HepG2 (cell line): Measurements from ENCODE around the gene MYLK. TPM values are rescaled to one million over a fixed set of nuclear protein-coding genes. Genes with fewer than 3 reads are reported as not detected.

Experiments
- ATAC-seq: fragments of 200-7000 bp; cut with Tn5 transposase; 3 replicates; pipeline ENCODE4 v1.9.1; 2020; ENCODE audit warnings: mild to moderate bottlenecking, moderate library complexity
- BruUV-seq: library from RNA; stranded (reverse); fragments of 400-500 nt; replicated peaks from 2 replicates; lab custom pipeline; 2021; lab: Mats Ljungman, UMichigan
- CTCF ChIA-PET: fragments of 300-600 bp; formaldehyde crosslinking; extraction: SDS; loops from one replicate; lab custom pipeline; 2021; ENCODE audit warnings: low total read pairs, inconsistent platforms, low intra/inter-chr PET ratio; lab: Yijun Ruan, JAX
- POLR2A ChIA-PET: fragments of 350-600 bp; sonication (Branson Sonifier 250); formaldehyde crosslinking; loops from one replicate; lab custom pipeline; 2020; ENCODE audit warnings: antibody characterized with exemption, inconsistent platforms; lab: Yijun Ruan, JAX
- DNase-seq: peaks from one replicate; pipeline ENCODE4 v3.0.0-alpha.2; 2015; ENCODE audit warnings: low spot score
- FAIRE-seq: peaks from 3 replicates; lab custom pipeline; 2011; peaks lifted over from hg19 to GRCh38; lab: Jason Lieb, UNC
- H2AFZ ChIP-seq: one replicate; pipeline ENCODE4 v1.6.1; 2011; ENCODE audit warnings: low read length, inconsistent platforms
- H3K27ac ChIP-seq: fragments of 300-600 bp; 3 replicates; pipeline ENCODE4 v1.8.0; 2011; ENCODE audit warnings: mixed run types, mild to moderate bottlenecking, mixed read lengths, low read length, inconsistent platforms; ENCODE audit not compliant: insufficient read depth; ENCODE audit errors: extremely low read length
- H3K27me3 ChIP-seq, 2 experiments: fragments of 200-600 bp in 1 of 2; 2 replicates in 1 of 2; 3 replicates in 1 of 2; pipeline versions ENCODE4 v1.6.0 to v1.8.0; 2011; ENCODE audit warnings: low read length in 2 of 2, mild to moderate bottlenecking in 2 of 2, moderate library complexity in 2 of 2, inconsistent platforms in 1 of 2; ENCODE audit not compliant: insufficient read depth in 2 of 2, control insufficient read depth in 1 of 2
- H3K36me3 ChIP-seq, 2 experiments: fragments of 200-600 bp in 1 of 2; replicated peaks in 1 of 2; 2 replicates in 1 of 2; 3 replicates in 1 of 2; pipeline versions ENCODE4 v1.5.1 to v1.8.0; 2011; ENCODE audit warnings: low read length in 2 of 2, inconsistent platforms in 1 of 2; ENCODE audit not compliant: insufficient read depth in 2 of 2, control insufficient read depth in 1 of 2
- H3K4me1 ChIP-seq: 2 replicates; pipeline ENCODE4 v1.5.1; 2012; ENCODE audit warnings: low read length, inconsistent platforms; ENCODE audit not compliant: insufficient read depth
- H3K4me2 ChIP-seq: 2 replicates; pipeline ENCODE4 v1.6.0; 2011; ENCODE audit warnings: low read depth, low read length, inconsistent platforms
- H3K4me3 ChIP-seq, 3 experiments: fragments of 200-600 bp in 1 of 3; sonication (generic), shearing (Covaris generic) in 1 of 3; replicated peaks in 1 of 3; 2 replicates each; pipeline ENCODE4 v1.5.1; 2011 to 2016; ENCODE audit warnings: low read length in 3 of 3, inconsistent platforms in 2 of 3, low read depth in 2 of 3, mild to moderate bottlenecking in 2 of 3, control low read depth in 1 of 3, mixed read lengths in 1 of 3; ENCODE audit not compliant: insufficient read depth in 1 of 3
- H3K79me2 ChIP-seq: one replicate; pipeline ENCODE4 v1.6.1; 2011; ENCODE audit warnings: low read length, inconsistent platforms; ENCODE audit not compliant: insufficient read depth
- H3K9ac ChIP-seq: 2 replicates; pipeline ENCODE4 v1.6.0; 2011; ENCODE audit warnings: mild to moderate bottlenecking, low read depth, low read length, inconsistent platforms; ENCODE audit not compliant: insufficient read depth
- H3K9me3 ChIP-seq: 2 replicates; pipeline ENCODE4 v1.5.1; 2012; ENCODE audit warnings: mild to moderate bottlenecking, low read length
- H4K20me1 ChIP-seq: 2 replicates; pipeline ENCODE4 v1.6.0; 2011; ENCODE audit warnings: inconsistent platforms, mild to moderate bottlenecking, low read length, moderate library complexity; ENCODE audit not compliant: insufficient read depth
- AHR ChIP-seq: IDR thresholded peaks from 2 replicates; pipeline ENCODE4 v1.6.1; 2018; ENCODE audit warnings: missing genetic modification reagents, missing compliant biosample characterization
- ATM ChIP-seq: fragments of 450-650 bp; IDR thresholded peaks from 2 replicates; pipeline ENCODE4 v1.7.1; 2017; ENCODE audit warnings: mild to moderate bottlenecking, borderline replicate concordance
- FOXK1 ChIP-seq: sonication (generic); formaldehyde crosslinking; IDR thresholded peaks from 2 replicates; pipeline ENCODE4 v1.4.0; 2020; ENCODE audit warnings: low read depth, missing genetic modification reagents, borderline replicate concordance
- MAFK ChIP-seq, 2 experiments: IDR thresholded peaks in 1 of 2; conservative IDR thresholded peaks in 1 of 2; 2 replicates each; pipeline ENCODE4 v1.6.1; 2011; ENCODE audit warnings: improper control_type of control experiment in 2 of 2, low read length in 2 of 2
- PCBP1 ChIP-seq: fragments of 200-400 bp; formaldehyde crosslinking; IDR thresholded peaks from 2 replicates; pipeline ENCODE4 v1.6.1; 2017; ENCODE audit warnings: mild to moderate bottlenecking, low read depth, low read length, borderline replicate concordance
- RELA ChIP-seq: sonication (generic); formaldehyde crosslinking; IDR thresholded peaks from 2 replicates; pipeline ENCODE4 v1.4.0; 2020; ENCODE audit warnings: missing genetic modification reagents
- RFXANK ChIP-seq: IDR thresholded peaks from 2 replicates; pipeline ENCODE4 v1.6.1; 2016
- SALL2 ChIP-seq: sonication (generic); formaldehyde crosslinking; IDR thresholded peaks from 2 replicates; pipeline ENCODE4 v1.8.1; 2023; ENCODE audit warnings: mild to moderate bottlenecking, missing genetic modification reagents, inconsistent platforms
- SIX1 ChIP-seq: sonication (generic); formaldehyde crosslinking; IDR thresholded peaks from 2 replicates; pipeline ENCODE4 v1.4.0; 2020; ENCODE audit warnings: missing genetic modification reagents, borderline replicate concordance
- ZBTB20 ChIP-seq: sonication (generic); formaldehyde crosslinking; IDR thresholded peaks from 2 replicates; pipeline ENCODE4 v1.8.1; 2023; ENCODE audit warnings: missing genetic modification reagents, low read depth, mild to moderate bottlenecking, borderline replicate concordance
- ZBTB38 ChIP-seq: sonication (generic); formaldehyde crosslinking; IDR thresholded peaks from 2 replicates; pipeline ENCODE4 v1.5.1; 2020; ENCODE audit warnings: mild to moderate bottlenecking, missing genetic modification reagents
- ZKSCAN1 ChIP-seq: fragments of 150-350 bp; IDR thresholded peaks from 2 replicates; pipeline ENCODE4 v1.6.1; 2014; ENCODE audit warnings: low read length
- ZNF605 ChIP-seq: sonication (generic); formaldehyde crosslinking; IDR thresholded peaks from 2 replicates; pipeline ENCODE4 v1.8.0; 2022; ENCODE audit warnings: mild to moderate bottlenecking, missing genetic modification reagents
- WGBS: methylation state at CpG from one replicate; pipeline ENCODE4 v1.1.6; 2017; ENCODE audit warnings: low lambda C conversion rate; 5-methylcytosine and 5-hydroxymethylcytosine counted together
- in situ Hi-C: cut with HindIII; loops from 2 replicates; pipeline ENCODE4 v1.10.0; 2017; ENCODE audit warnings: low pct_unique_long_range_greater_than_20kb; ENCODE audit not compliant: extremely low pct_ligation_motif_present
- intact Hi-C: fragments of 100-400 bp; cut with micrococcal nuclease; formaldehyde crosslinking; loops from one replicate; pipeline ENCODE4 v1.10.0; 2022; ENCODE audit not compliant: unreplicated experiment
- polyA plus RNA-seq, 8 experiments: library from polyadenylated mRNA; depleted of rRNA in 3 of 8; stranded (reverse) in 7 of 8; unstranded in 1 of 8; fragments of >200 nt; fragmentation: Illumina TruSeq in 4 of 8; extraction: Trizol in 4 of 8; gene quantifications; 2 replicates each; pipeline versions ENCODE4 v1.2.1 to v1.2.3, GENCODE V29; 2011 to 2016; ENCODE audit warnings: low read depth in 4 of 8, missing spikeins in 1 of 8, mixed read lengths in 1 of 8; ENCODE audit not compliant: insufficient read depth in 1 of 8
- total RNA-seq, 5 experiments: library from RNA; depleted of rRNA; stranded (reverse); fragments of >200 nt; fragmentation: Illumina TruSeq; extraction: Trizol; gene quantifications; 2 replicates each; pipeline ENCODE4 v1.2.3, GENCODE V29; 2016; ENCODE audit warnings: low read depth in 1 of 5
- TF ChIP-seq, protein P1 (sequence below): sonication (generic); formaldehyde crosslinking; IDR thresholded peaks from 2 replicates; pipeline ENCODE4 v1.5.0; 2020; ENCODE audit warnings: missing genetic modification reagents, mild to moderate bottlenecking, borderline replicate concordance
- TF ChIP-seq, protein P2 (sequence below): sonication (generic); formaldehyde crosslinking; IDR thresholded peaks from 2 replicates; pipeline ENCODE4 v1.5.1; 2020; ENCODE audit warnings: missing genetic modification reagents, mild to moderate bottlenecking, borderline replicate concordance
- TF ChIP-seq, protein P3 (sequence below): sonication (generic); formaldehyde crosslinking; IDR thresholded peaks from 2 replicates; pipeline ENCODE4 v1.8.0; 2022; ENCODE audit warnings: missing genetic modification reagents, mild to moderate bottlenecking, borderline replicate concordance

The MYLK gene
- total and polyA plus RNA-seq, 2 of the 13 experiments (the other 11 are each of a cell fraction or from before 2014, with no cell fraction given) = 10.6 to 34.9 TPM

DNA sequence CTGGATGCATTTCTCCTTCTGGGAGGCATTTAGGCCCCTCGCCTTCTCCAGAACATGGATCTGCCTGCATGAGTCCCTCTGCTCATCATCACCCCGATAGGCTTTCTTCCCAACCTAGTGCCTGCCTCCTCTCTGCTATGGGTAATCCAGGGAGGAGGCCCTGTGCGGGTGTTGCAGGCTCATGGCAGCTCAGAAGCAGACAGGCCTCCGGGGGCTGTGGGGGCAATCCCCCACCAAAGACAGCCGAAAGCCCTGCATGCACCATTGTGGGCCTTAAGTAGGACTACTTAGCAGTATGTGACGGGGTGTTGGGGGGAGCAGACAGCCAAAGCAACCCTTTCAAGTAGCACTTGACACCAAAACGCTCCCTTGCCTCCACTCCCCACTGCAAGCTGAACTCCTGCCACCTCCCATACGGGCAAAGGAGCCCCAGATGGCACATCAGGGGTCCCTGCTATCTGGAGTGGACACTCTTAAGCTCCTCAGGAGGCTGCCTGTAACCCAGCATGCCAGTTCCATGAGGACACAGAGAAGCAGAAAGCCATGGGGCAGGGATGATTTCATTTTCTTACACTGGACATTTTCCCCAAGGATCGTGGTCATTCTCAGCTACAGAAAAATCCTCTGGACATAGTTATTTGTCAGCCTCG lies 200.5 kb downstream of the MYLK start:
- intact Hi-C loops (no loop called here), in situ Hi-C loops (no loop called here)
- FAIRE-seq = no peak
- no peak overlapping the region for H3K9ac ChIP-seq
- ATAC-seq = no peak
- ChIA-PET POLR2A (no interaction called here), CTCF (no interaction called here)
- no peaks in the 10 kb centered on the region for H3K9me3 ChIP-seq
- no peak overlapping the region for H3K4me2 ChIP-seq
- H3K4me1 ChIP-seq = peaks cover 23% of the 10 kb centered on the region
- H3K27ac ChIP-seq = no peak overlapping the region
- H3K79me2 ChIP-seq = no peaks in the 10 kb centered on the region
- no peaks in the 10 kb centered on the region for H3K27me3 ChIP-seq
- H4K20me1 ChIP-seq = no peaks in the 10 kb centered on the region
- no peak overlapping the region for H2AFZ ChIP-seq
- TF ChIP-seq MAFK (conservative IDR thresholded peaks at IDR 0.05 in 1 of 2, IDR thresholded peaks at IDR 0.05 in 1 of 2; ENCODE audit: low read length in 2 of 2) = no peak
- no peak for TF ChIP-seq SIX1
- TF ChIP-seq, protein P1, sequence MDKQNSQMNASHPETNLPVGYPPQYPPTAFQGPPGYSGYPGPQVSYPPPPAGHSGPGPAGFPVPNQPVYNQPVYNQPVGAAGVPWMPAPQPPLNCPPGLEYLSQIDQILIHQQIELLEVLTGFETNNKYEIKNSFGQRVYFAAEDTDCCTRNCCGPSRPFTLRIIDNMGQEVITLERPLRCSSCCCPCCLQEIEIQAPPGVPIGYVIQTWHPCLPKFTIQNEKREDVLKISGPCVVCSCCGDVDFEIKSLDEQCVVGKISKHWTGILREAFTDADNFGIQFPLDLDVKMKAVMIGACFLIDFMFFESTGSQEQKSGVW (CRISPR knock-in tag) = no peak
- no peak overlapping the region for H3K4me3 ChIP-seq
- WGBS = 88% methylated on average over 6 of the region's 10 CpGs
- no TSS peak for BruUV-seq
- H3K36me3 ChIP-seq = peaks cover 12 to 32% of the 10 kb centered on the region in 2 experiments; a peak in 4 of 5 replicates
- no peak for DNase-seq

DNA sequence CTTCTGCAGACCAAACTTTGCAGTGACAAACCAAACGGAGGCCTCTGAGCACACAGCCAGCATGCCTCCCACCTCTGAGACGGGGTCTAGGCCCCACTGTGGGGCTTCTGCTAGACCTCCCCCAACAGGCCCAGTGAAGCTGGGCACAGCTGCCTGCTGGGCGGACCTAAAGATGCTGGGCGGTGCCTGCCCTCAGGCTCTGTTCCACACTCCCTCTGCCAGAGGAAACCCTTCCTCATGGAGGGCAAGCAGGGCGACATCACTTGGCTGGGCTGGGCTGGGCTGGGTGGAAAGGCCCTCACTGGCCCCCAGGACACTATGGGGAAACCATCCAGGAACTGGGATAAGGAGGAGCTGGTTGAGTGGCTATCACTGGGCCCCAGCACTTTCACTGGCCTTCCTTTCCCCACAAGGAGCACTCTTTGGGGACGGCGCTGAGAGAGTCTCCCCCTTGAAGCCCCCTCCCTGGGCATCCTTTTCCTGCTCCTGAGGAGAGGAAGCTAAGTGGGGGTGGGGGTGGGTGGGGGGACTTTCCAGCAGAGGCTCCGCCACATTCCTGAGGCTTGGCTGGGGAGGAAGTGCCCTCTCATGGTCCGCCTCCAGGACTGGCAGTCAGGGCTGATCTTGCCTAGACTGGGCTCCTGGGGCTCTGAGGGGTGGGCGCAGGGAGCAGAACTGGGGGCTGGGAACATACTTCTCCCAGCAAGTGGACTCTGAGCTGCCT lies 201.2 kb downstream of the MYLK start:
- H3K27ac ChIP-seq = no peak overlapping the region
- POLR2A ChIA-PET = no interaction called here
- TF ChIP-seq ATM (no peak), ZBTB20 (CRISPR knock-in tag) (no peak), ZNF605 (CRISPR knock-in tag) (no peak), ZKSCAN1 (no peak), SALL2 (CRISPR knock-in tag) (no peak), ZBTB38 (CRISPR knock-in tag) (no peak), PCBP1 (no peak), RELA (CRISPR knock-in tag) (no peak), AHR (CRISPR knock-in tag) (no peak), RFXANK (CRISPR knock-in tag) (no peak), FOXK1 (no peak)
- TF ChIP-seq, protein P2, sequence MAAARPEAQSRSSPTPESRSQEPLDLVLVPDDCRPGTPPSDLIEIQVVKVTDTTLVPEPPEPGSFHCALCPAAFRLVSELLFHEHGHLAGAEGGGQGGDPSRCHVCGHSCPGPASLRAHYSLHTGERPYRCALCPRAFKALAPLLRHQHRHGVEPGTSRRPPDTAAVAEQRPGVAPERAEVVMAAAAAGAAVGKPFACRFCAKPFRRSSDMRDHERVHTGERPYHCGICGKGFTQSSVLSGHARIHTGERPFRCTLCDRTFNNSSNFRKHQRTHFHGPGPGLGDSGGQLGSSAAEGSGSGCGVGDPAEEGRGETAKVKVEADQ (CRISPR knock-in tag) = no peak
- TF ChIP-seq, protein P3, sequence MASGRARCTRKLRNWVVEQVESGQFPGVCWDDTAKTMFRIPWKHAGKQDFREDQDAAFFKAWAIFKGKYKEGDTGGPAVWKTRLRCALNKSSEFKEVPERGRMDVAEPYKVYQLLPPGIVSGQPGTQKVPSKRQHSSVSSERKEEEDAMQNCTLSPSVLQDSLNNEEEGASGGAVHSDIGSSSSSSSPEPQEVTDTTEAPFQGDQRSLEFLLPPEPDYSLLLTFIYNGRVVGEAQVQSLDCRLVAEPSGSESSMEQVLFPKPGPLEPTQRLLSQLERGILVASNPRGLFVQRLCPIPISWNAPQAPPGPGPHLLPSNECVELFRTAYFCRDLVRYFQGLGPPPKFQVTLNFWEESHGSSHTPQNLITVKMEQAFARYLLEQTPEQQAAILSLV (CRISPR knock-in tag) = no peak

More for the DNA sequence above, 201.2 kb downstream of the MYLK start:
- H3K36me3 ChIP-seq = peaks cover 12 to 39% of the 10 kb centered on the region in 2 experiments; a peak in 4 of 5 replicates
- H3K27me3 ChIP-seq = no peaks in the 10 kb centered on the region
- CTCF ChIA-PET = no interaction called here
- no peaks in the 10 kb centered on the region for H3K79me2 ChIP-seq
- no peaks in the 10 kb centered on the region for H3K9me3 ChIP-seq
- H4K20me1 ChIP-seq = no peaks in the 10 kb centered on the region
- intact Hi-C loops (no loop called here), in situ Hi-C loops (no loop called here)
- FAIRE-seq (no peak), ATAC-seq (no peak), DNase-seq (no peak)
- no peak overlapping the region for H3K4me3 ChIP-seq
- peaks cover 16% of the 10 kb centered on the region for H3K4me1 ChIP-seq
- no peak overlapping the region for H3K4me2 ChIP-seq
- 98% methylated on average over 7 of the region's 10 CpGs for WGBS
- no peak overlapping the region for H2AFZ ChIP-seq
- H3K9ac ChIP-seq = no peak overlapping the region
- BruUV-seq = no TSS peak
